Trophoblast cell (in vitro differentiated cells and primary cell): Measurements from ENCODE around the gene LPCAT2.

Experiments
- DNase-seq, 2 donors: peaks; one replicate each; pipeline ENCODE4 v3.0.0-alpha.2; 2016
- H2AFZ ChIP-seq: 2 replicates; pipeline ENCODE4 v1.6.1; 2013; ENCODE audit warnings: low read length, moderate library complexity, mild to moderate bottlenecking; ENCODE audit not compliant: insufficient read depth, poor library complexity
- H2AK5ac ChIP-seq: 2 replicates; pipeline ENCODE4 v1.6.1; 2013; ENCODE audit warnings: mild to moderate bottlenecking, low read length
- H2BK120ac ChIP-seq: 2 replicates; pipeline ENCODE4 v1.6.1; 2013; ENCODE audit warnings: low read length, mild to moderate bottlenecking, moderate library complexity; ENCODE audit not compliant: insufficient read depth, poor library complexity
- H2BK12ac ChIP-seq: 2 replicates; pipeline ENCODE4 v1.6.1; 2013; ENCODE audit warnings: mild to moderate bottlenecking, low read length, moderate library complexity
- H2BK5ac ChIP-seq: 2 replicates; pipeline ENCODE4 v1.6.1; 2013; ENCODE audit warnings: low read length, low read depth, moderate library complexity, mild to moderate bottlenecking; ENCODE audit not compliant: poor library complexity
- H3K14ac ChIP-seq: 2 replicates; pipeline ENCODE4 v1.6.1; 2013; ENCODE audit warnings: mild to moderate bottlenecking, low read length
- H3K18ac ChIP-seq: 2 replicates; pipeline ENCODE4 v1.6.1; 2013; ENCODE audit warnings: mild to moderate bottlenecking, low read length
- H3K23ac ChIP-seq: 2 replicates; pipeline ENCODE4 v1.6.1; 2013; ENCODE audit warnings: low read length
- H3K27ac ChIP-seq: 2 replicates; pipeline ENCODE4 v1.5.1; 2013; ENCODE audit warnings: low read depth, mild to moderate bottlenecking, inconsistent platforms, low read length, moderate library complexity
- H3K27me3 ChIP-seq: 2 replicates; pipeline ENCODE4 v1.6.1; 2013; ENCODE audit warnings: inconsistent platforms, mild to moderate bottlenecking, low read length, moderate library complexity; ENCODE audit not compliant: insufficient read depth
- H3K36me3 ChIP-seq, 2 experiments: 1 replicate in 1 of 2; 2 replicates in 1 of 2; pipeline ENCODE4 v1.6.1; 2013; ENCODE audit warnings: low read length in 2 of 2, mild to moderate bottlenecking in 2 of 2, moderate library complexity in 1 of 2; ENCODE audit not compliant: insufficient read depth in 2 of 2, control insufficient read depth in 1 of 2
- H3K4ac ChIP-seq: 2 replicates; pipeline ENCODE4 v1.6.1; 2013; ENCODE audit warnings: low read depth, mild to moderate bottlenecking, low read length, moderate library complexity
- H3K4me1 ChIP-seq, 2 experiments: 1 replicate in 1 of 2; 2 replicates in 1 of 2; pipeline ENCODE4 v1.6.1; 2013; ENCODE audit warnings: low read length in 2 of 2, mild to moderate bottlenecking in 2 of 2, moderate library complexity in 1 of 2; ENCODE audit not compliant: insufficient read depth in 2 of 2, control insufficient read depth in 1 of 2
- H3K4me2 ChIP-seq: 2 replicates; pipeline ENCODE4 v1.6.1; 2013; ENCODE audit warnings: inconsistent platforms, mild to moderate bottlenecking, low read length, moderate library complexity
- H3K4me3 ChIP-seq: 2 replicates; pipeline ENCODE4 v1.5.1; 2013; ENCODE audit warnings: mild to moderate bottlenecking, low read depth, low read length, inconsistent platforms
- H3K79me1 ChIP-seq: one replicate; pipeline ENCODE4 v1.6.1; 2013; ENCODE audit warnings: low read length
- H3K79me2 ChIP-seq: 2 replicates; pipeline ENCODE4 v1.6.1; 2013; ENCODE audit warnings: low read length, mild to moderate bottlenecking; ENCODE audit not compliant: control insufficient read depth, insufficient read depth, poor library complexity
- H3K9ac ChIP-seq: 2 replicates; pipeline ENCODE4 v1.6.1; 2013; ENCODE audit warnings: mild to moderate bottlenecking, low read length
- H3K9me3 ChIP-seq: 2 replicates; pipeline ENCODE4 v1.6.1; 2013; ENCODE audit warnings: low read depth, mild to moderate bottlenecking, control low read depth, inconsistent platforms, low read length; ENCODE audit not compliant: insufficient read depth
- H4K12ac ChIP-seq: 2 replicates; pipeline ENCODE4 v1.6.1; 2013; ENCODE audit warnings: low read depth, mild to moderate bottlenecking, low read length, moderate library complexity
- H4K8ac ChIP-seq: 2 replicates; pipeline ENCODE4 v1.6.1; 2013; ENCODE audit warnings: low read depth, mild to moderate bottlenecking, low read length, moderate library complexity
- H4K91ac ChIP-seq: one replicate; pipeline ENCODE4 v1.6.1; 2013; ENCODE audit warnings: low read depth, mild to moderate bottlenecking, low read length, moderate library complexity
- WGBS: extraction: QIAGEN DNeasy Blood & Tissue Kit; methylation state at CpG from one replicate; pipeline ENCODE4 v1.1.7; 2013; ENCODE audit warnings: missing lambda C conversion rate; ENCODE audit not compliant: insufficient read length, insufficient coverage; ENCODE audit errors: extremely low coverage; 5-methylcytosine and 5-hydroxymethylcytosine counted together

The LPCAT2 gene

DNA sequence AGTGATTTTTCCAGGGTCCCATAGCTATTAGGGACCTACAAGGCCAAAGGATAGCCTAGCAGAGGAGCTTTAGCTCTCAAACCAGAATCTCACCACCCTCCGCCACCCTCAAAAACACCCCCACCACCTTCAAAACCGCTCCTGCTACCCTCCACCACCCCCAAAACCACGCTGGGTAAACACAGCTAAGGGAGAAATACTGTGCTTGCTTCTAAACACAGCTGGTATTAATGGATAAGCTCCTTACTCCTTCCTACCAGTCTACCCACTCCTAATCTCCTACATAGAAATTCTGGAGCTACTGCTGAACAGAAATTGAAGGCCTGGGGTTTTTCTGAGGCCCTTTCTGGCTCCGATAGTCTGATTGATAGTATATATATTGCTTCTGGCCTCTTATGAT is 2.2 kb upstream of the LPCAT2 start:
- no CpG with 5 or more reads among the region's 4 CpGs for WGBS
- Histone ChIP-seq H4K8ac (no peak overlapping the region), H2AFZ (no peak overlapping the region), H4K91ac (no peak overlapping the region), H2BK5ac (no peak overlapping the region), H3K9me3 (no peaks in the 10 kb centered on the region), H3K9ac (no peak overlapping the region), H2AK5ac (no peak overlapping the region), H3K23ac (no peak overlapping the region), H3K79me1 (peaks cover 31% of the 10 kb centered on the region), H3K4ac (no peak overlapping the region), H3K27ac (no peak overlapping the region), H2BK120ac (no peak overlapping the region), H3K27me3 (no peaks in the 10 kb centered on the region), H4K12ac (no peak overlapping the region), H3K36me3 (peaks cover 33 to 38% of the 10 kb centered on the region in 2 experiments), H3K4me2 (no peak overlapping the region), H3K79me2 (peaks cover 13% of the 10 kb centered on the region), H3K4me1 (peaks cover 10 to 11% of the 10 kb centered on the region in 2 experiments), H3K14ac (no peak overlapping the region), H2BK12ac (no peak overlapping the region), H3K18ac (no peak overlapping the region), H3K4me3 (no peak overlapping the region)
- DNase-seq: no peak

DNA sequence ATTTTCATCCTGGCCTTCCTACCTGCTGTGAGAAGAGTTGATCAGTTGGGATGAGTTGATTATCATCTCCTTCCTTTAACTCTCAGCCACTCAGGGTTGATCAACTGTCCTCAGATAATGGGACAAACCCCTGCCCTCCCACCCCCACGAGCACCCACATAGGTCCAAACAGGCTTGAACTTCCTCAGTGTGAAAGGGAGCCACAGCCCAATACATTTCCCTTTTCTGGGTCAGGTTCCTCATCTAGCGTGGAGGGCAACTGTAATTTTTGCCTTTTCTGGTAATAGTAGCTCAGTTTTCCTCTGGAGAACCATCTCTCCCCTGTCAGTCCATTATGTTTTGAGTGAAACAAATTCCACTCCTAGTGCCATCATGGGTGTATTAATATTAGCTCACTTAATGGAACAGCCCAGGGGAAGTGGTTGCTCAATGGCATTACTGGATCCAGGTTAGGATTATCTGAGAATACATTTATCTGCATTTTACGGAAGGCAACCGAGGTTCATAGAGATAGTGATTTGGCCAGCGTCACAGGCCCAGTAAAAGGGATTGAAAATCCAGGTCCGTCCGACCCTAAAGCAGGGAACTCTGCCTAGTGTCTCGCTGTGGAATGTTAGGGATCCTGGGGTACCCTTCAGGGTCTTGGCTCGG is 476 bp upstream of the LPCAT2 start:
- Histone ChIP-seq H3K79me2 (peaks cover 12% of the 10 kb centered on the region), H3K18ac (no peak overlapping the region), H3K27ac (peak overlapping the region; percentile 57), H3K4me1 (peaks cover 4 to 5% of the 10 kb centered on the region in 2 experiments), H3K9me3 (no peaks in the 10 kb centered on the region), H2BK5ac (peak overlapping the region; percentile 8), H2BK12ac (no peak overlapping the region), H2AFZ (no peak overlapping the region), H3K27me3 (no peaks in the 10 kb centered on the region), H3K23ac (no peak overlapping the region), H3K4me3 (no peak overlapping the region), H2BK120ac (no peak overlapping the region), H4K8ac (no peak overlapping the region), H2AK5ac (no peak overlapping the region), H3K4ac (no peak overlapping the region), H4K91ac (no peak overlapping the region), H3K36me3 (peaks cover 30 to 38% of the 10 kb centered on the region in 2 experiments), H3K9ac (no peak overlapping the region), H3K4me2 (peak overlapping the region; percentile 54), H3K14ac (no peak overlapping the region), H3K79me1 (peaks cover 21% of the 10 kb centered on the region), H4K12ac (no peak overlapping the region)
- DNase-seq: no peak
- no CpG with 5 or more reads among the region's 9 CpGs for WGBS

DNA sequence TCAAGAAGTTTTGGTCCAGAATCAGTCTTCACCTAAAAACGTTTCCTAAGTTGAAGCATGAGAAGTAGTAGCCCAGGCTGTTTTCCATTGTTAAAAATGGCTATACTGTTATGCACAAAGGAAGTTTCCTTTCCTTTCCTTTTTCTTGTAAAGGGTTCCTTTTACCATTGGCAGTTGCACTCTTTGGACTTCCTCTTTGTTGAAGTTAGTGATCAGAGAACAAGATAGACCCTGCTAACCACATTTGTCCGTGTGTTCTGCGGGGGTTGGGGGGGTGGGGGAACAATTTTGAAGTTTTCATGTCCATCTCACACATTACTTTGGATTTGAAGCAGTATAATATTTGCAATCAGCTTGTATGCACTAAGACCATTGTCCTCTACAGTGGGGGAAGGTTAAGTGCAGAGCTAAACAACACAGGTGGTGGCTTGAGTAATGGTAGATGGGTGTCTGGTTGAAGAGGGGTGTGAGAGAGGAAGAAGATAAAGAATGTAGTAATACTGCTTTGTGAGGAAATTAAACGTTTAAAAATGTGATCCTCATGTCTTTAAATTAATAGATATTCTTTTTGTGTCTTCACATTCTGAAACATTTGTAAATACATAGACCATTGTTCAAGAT is 1.4 kb downstream of the LPCAT2 start:
- no peak overlapping the region for H4K8ac ChIP-seq
- H3K4me3 ChIP-seq: no peak overlapping the region
- no peaks in the 10 kb centered on the region for H3K9me3 ChIP-seq
- no peak overlapping the region for H4K12ac ChIP-seq
- no CpG with 5 or more reads among the region's 4 CpGs for WGBS
- H3K4me1 ChIP-seq: peaks cover 0 to 3% of the 10 kb centered on the region in 2 experiments
- no peak overlapping the region for H3K18ac ChIP-seq
- H3K79me1 ChIP-seq: peaks cover 10% of the 10 kb centered on the region
- peak overlapping the region; percentile 26 for H3K14ac ChIP-seq
- H3K4ac ChIP-seq: peak overlapping the region; percentile 90
- H2AK5ac ChIP-seq: no peak overlapping the region
- H3K9ac ChIP-seq: peak overlapping the region; percentile 73
- H3K4me2 ChIP-seq: peak overlapping the region; percentile 68
- H2BK12ac ChIP-seq: no peak overlapping the region
- H4K91ac ChIP-seq: peak overlapping the region; percentile 42
- H2BK5ac ChIP-seq: peak overlapping the region; percentile 57
- no peak overlapping the region for H3K23ac ChIP-seq
- peak overlapping the region; percentile 90 for H3K27ac ChIP-seq
- DNase-seq: no peak
- peaks cover 12% of the 10 kb centered on the region for H3K79me2 ChIP-seq
- H3K27me3 ChIP-seq: no peaks in the 10 kb centered on the region
- peak overlapping the region; percentile 41 for H2BK120ac ChIP-seq
- no peak overlapping the region for H2AFZ ChIP-seq
- H3K36me3 ChIP-seq: peaks cover 19 to 28% of the 10 kb centered on the region in 2 experiments

DNA sequence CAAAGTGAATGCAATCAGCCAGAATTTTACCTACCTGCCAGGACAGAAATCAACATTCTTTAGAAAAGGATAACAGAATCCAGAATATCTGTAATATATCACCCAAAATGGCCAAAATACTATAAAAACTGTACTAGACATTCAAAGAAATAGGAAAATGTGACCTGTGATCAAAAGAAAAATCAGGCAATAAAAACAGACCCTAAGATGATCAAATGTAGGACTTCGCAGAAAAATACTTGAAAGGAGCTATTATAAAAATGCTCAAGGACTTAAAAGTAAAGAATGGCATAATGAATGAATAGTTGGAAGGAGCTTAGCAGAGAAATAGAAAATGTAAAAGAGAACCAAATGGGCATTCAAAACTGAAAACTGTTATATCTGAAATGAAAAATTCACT is 4.1 kb downstream of the LPCAT2 start:
- Histone ChIP-seq H2AFZ (no peak overlapping the region), H4K8ac (no peak overlapping the region), H2AK5ac (no peak overlapping the region), H4K12ac (no peak overlapping the region), H2BK120ac (no peak overlapping the region), H3K9ac (no peak overlapping the region), H3K18ac (no peak overlapping the region), H2BK5ac (no peak overlapping the region), H3K27me3 (no peaks in the 10 kb centered on the region), H4K91ac (no peak overlapping the region), H3K23ac (no peak overlapping the region), H3K79me2 (peaks cover 12% of the 10 kb centered on the region), H3K4me2 (no peak overlapping the region), H3K14ac (no peak overlapping the region), H3K27ac (no peak overlapping the region), H3K4ac (no peak overlapping the region), H3K79me1 (peaks cover 9% of the 10 kb centered on the region), H3K36me3 (peaks cover 4 to 9% of the 10 kb centered on the region in 2 experiments), H3K4me3 (no peak overlapping the region), H2BK12ac (no peak overlapping the region), H3K9me3 (no peaks in the 10 kb centered on the region), H3K4me1 (peaks cover 0 to 3% of the 10 kb centered on the region in 2 experiments)
- WGBS: no CpG with 5 or more reads among the region's 1 CpG
- DNase-seq: no peak
